ENCODE results near the gene VPS39.

VPS39 gene

DNA sequence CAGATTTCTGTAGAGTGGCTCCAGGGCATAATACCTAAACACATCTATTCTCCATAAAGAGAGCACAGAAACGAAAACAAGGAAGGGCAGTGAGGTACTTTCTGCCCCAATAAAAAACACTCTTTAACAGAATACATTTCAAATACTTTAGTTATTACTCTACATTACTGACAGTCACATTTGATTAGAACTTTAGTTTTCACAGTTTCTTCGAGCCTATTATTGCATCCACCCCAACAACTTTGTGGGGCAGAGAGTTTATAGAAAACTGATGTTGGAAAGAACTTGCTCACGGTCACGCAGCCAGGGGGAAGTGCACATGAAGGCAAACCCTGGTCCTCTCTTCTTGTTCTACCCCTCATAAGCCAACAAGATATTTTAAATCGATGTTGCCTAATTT, 9.0 kb downstream of the VPS39 start:
- no peak for DNase-seq

GRCh38 chr15:42198516-42198915, 9.6 kb downstream of the VPS39 start:
- DNase-seq, result no peak

DNA sequence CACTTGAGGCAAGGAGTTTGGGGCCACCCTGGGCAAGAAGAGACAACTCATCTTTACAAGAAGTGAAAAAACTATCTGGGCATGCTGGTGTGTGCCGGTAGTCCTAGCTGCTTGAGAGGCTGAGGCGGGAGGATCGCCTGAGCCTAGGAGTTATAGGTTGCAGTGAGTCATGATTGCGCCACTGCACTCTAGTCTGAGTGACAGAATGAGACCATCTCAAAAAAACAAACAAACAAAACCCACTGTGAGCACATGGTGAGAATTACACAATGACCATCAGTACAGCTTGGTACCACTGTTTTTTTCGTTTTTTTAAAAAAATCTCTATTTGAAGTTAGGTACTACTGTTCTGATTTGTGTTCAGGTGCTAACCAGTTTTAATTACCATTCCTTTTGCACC, 13.6 kb downstream of the VPS39 start:
- no peak for DNase-seq

GRCh38 chr15:42193383-42193782, 14.7 kb downstream of the VPS39 start:
- DNase-seq, result no peak

DNA sequence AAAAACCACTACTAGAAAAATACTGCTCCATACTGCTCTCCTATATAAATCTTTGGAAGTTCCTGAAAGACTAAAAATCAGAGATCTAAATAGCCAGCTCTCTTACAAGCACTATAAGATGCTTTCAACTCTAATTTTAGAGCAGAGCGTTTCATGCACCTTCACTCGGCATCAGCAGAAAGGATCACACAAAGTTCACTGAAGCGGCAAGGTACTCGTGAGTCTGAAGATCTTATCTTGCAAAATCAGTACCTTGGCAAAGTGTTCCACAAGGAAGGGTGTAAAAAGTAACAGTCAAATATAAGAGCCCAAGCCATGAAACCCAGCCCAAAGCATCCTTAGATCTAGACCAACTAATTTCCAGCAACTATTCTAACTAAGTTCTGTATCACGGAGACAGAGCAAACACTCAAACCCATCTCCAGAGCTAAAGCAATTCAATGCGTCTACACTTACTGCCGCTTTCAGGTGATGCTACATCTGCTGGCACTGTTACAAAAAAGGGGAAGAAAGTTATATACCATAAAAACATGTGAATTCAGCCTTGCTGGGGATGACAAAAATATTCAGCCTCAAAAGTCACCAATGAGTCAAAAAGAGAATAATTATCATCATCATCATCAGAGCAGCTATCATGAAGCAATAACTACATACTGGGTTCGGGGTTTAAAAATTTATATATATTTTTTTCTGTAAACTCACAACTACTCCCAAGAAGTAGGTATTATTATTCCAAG, 16.3 kb downstream of the VPS39 start:
- DNase-seq, result no peak

GRCh38 chr15:42190370-42190769, 17.7 kb downstream of the VPS39 start:
- DNase-seq, result no peak

DNA sequence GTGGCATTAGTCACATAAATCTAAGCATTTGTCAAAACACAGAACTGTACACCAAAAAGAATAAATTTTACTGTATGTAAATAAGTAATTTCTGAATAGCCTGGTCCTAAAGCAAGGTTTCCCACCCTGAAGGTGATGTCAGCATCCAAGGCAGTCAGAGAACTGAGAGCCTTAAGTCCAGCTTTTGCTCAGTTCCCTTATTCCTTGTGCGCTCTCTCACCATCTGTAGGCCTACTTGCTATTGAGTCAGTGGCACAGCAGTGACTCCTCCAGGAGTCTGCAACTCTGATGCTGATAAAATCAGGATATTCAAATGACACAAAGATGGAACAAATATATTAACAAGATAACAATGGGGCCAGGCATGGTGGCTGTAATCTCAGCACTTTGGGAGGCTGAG, 22.3 kb downstream of the VPS39 start:
- DNase-seq, result no peak

- no peak for DNase-seq
Measured at GRCh38 chr15:42184736-42185135, 23.4 kb downstream of the VPS39 start.

DNA sequence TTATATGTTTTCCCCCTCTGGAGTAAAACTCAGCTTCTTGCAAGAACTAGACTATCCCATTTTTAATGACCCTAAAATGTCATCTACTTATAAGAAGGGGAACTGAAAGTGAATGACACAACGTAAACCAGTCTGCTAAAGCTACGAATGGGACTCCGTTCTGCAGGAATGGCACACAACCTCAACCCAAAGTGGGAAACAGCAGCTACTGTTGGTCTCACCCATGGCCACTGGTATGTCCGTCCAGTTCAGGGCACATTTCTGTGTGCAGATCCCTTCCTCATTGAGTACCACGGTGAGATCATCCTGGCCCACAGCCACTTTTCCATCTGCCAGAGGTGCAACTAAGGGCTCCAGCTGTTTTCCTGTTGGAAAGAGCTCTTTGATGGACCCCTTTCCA, 23.8 kb downstream of the VPS39 start:
- DNase-seq, result no peak

- no peak for DNase-seq
Measured at GRCh38 chr15:42182961-42183360, 25.1 kb downstream of the VPS39 start.

DNA sequence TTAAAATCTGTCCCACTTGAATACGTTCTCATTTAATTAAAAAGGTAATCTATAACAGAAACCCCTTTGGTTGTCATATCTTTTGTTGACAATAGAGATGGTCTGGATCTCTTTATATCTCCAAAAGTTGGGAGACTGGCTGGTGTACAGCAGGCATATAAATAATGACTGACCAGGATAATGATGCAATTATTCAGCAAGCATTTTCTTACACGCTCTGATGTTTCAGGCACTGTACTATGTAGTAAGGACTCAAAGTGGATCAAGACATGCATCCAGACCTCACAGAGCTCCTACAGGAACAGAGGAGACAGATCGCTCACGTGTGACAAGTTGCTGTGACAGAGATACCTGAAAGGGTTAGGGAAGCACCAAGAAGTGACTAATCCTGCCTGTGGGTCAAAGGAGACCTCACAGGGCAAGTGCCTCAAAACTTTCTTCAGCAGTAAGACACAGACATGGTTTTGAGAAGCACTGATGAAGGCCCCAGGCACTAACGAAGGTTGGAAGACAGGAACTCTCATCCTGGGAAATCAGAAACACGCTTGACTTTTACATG, 25.7 kb downstream of the VPS39 start:
- no peak for DNase-seq

DNA sequence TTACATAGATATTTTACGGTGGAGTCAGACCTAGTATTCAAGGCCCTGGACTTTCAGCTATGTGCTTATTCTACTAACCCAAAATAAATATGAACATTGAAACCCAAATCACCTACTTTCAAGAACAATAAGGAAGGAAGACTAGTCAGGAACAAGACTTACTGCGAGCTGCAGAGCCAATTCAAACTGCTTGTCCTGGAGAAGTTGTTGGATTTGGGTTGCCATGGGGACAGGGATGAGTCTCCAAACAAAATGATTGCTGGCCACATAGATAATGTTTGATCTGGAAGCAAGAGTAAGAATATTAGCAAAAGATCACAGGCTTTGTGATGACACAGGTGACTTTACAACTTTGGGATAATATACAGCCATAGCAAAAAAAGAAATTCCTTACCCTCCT, 30.0 kb downstream of the VPS39 start:
- DNase-seq, result no peak

- DNase-seq, result no peak
Measured at GRCh38 chr15:42175671-42176070, 32.4 kb downstream of the VPS39 start.

GRCh38 chr15:42172475-42172874, 35.6 kb downstream of the VPS39 start:
- no peak for DNase-seq

DNA sequence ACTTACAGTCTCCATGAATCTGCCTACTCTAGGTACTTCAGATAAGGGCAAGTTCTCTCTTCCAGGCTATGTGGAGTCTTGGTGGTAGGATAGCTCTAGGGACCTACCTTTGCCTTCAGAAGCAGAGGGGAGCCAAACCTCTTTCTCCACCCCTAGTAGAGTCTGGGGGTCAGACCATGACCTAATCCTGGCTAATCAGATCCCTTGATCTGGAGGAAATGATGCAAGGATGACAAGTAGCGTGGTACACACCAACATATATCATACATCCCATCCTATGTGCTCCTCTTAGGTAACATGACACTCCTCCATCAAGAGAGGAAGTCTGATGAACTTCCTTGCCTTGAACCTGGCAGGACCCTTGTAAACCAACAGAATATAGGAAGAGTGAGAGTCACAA, 36.3 kb downstream of the VPS39 start:
- DNase-seq, result no peak

DNA sequence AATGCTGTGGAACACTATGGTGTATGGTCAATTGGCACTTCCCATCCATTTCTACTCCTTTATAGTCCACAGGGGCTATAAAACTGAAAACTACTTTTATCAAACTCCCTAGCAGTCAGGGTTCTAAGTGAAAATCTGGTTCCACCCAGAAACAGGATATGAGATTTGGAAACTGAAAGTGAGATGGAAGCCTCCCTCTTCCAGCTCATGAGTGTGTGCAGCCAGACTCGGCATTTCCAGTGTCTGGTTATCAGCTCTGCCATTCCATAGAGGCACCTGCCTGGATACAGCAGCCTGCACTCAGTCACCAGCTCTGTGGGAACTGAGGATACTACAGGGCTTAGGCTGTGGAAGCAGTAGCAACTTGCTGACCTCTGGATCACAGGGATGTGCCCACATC, 37.0 kb downstream of the VPS39 start:
- DNase-seq, result no peak

DNA sequence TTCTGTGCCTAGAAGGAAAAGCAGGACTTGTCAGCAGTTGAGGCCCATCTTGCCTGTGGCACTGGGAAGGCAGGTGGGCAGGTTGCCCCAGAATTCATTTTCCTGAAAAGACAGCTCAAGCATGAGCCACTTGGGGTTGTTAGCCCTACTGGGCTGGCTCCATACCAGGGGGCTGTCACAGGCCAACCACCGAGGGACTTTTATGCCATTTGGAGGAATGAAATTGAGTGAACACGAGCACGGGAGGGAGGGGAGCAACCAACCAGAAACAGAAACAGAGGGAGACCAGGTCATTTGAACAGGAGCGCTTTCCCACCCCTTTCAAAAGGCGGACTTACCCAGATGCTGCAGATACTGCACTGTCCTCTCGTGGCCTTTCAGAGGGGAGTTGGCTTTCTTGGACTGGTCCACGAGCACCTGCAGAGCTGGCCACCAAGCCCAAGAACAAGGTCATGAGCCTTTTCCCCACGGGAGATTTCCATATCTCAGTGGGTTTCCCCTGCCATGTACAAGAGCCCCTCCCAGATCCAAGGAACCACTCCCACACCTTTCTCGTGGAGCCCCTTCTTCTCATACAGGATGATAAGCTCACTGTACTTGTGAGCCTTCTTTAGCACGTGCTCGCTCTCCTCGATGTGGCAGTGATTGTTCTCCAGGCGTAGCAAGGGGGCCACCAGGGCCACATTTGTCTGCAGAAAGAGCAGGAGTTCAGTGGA, 41.7 kb downstream of the VPS39 start:
- DNase-seq, result no peak

- DNase-seq, result no peak
Measured at GRCh38 chr15:42165106-42165505, 43.0 kb downstream of the VPS39 start.

GRCh38 chr15:42163947-42164550, 44.1 kb downstream of the VPS39 start:
- no peak for DNase-seq

- no peak for DNase-seq
Measured at GRCh38 chr15:42163291-42163690, 44.8 kb downstream of the VPS39 start.

- DNase-seq, result no peak
Measured at GRCh38 chr15:42160136-42160535, 48.0 kb downstream of the VPS39 start.

DNA sequence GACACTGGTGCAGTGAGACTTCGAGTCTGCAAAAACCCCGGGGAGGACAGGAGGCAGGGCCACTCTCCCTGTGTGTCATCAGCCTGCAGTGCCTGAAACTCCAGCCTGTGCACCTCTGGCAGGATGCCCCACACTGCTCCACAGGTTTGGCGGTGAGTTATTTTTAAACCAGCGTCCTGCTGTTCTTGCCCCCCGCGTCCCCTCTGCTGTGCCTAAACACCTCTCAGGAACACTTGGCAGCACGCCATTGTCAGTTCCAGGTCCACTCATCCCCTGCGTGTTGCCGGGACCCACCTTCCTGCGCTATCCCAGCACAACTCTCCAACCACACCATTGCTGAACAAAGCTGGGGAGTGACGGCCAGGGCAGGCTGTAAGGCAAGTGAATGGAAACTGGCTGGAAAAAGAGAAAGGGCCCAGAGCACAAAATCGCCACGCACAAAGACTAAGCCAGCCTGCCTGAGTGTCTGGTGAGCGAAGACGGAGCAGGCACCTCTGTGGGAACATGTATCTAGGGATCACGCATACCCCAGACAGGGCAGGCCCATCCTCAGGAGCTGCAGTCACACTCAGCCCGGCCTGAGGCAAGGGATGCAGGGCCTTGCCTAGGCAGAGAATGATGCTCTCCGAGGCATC, 48.6 kb downstream of the VPS39 start:
- DNase-seq, result no peak

DNA sequence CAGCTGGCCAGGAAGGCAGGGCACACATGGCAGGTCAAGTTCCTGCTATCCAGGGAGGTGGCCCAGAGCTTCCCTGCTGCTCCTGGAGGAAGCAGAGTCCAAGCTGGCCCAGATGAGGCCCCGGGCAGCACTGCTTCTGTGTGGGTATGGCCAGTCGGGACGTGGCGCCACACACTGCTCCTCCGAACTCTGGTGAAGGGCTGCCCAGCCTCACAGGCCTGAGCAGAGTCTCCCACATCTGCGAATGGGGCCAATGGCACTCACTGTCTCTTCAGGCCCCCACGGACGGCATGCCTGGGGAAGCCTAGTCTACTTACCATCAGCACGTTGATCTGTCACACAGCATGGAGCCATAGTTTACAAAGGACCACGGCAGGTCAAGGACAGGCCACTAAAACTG, 49.2 kb downstream of the VPS39 start:
- DNase-seq, result no peak

Data from NCI-H146 (cell line).